ENCODE measurements around the gene RER1.
A peak's percentile ranks its signal among the peaks of the same experiment; 100 is the strongest.
"Not testable (repeated sequence)": the region's sequence is repeated elsewhere in the genome, so short reads cannot be mapped to it uniquely, and the experiment has no call there.

RER1 gene

DNA sequence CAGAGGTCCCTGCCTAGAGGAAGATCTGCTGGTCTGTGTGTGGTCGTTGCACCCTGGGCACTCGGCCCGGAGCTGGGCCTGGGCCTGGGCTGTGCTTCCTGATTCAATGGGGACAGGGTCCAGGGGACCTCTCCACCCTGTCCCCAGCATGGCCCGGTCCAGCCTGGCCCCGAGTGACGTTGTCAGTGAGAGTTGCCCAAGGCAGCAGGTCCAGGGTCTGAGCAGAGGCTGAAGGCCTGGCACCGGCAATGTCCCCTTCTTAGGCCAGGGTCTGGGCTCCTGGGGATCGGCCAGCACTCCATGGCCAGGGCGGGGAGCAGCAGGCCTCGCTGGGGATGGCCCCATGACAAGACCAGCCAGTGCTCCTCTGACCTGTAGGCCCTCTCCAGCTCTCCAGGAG, 36.3 kb downstream of the RER1 start:
- DNase-seq (ENCODE audit: low spot score): no peak

DNA sequence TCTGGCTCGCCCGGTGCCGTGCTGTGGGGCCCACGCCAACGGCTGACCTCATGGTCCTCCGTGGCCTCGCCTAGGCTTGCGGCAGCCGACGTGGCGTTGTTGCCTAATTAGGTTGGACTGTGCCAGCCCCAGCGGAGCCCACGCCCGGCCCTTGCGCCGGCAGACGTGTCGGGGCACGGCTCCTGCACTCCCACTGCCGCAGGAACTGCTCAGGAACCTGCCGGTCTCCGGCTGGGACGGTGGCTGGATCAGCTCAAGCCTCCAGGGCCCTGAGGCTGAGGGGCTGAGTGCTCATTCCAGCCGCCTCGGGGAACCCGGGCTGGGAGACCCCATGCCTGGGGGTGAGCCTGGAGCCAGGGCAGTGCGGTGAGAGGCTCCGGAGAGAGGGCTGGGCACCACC, 36.8 kb downstream of the RER1 start:
- DNase-seq (ENCODE audit: low spot score): no peak

DNA sequence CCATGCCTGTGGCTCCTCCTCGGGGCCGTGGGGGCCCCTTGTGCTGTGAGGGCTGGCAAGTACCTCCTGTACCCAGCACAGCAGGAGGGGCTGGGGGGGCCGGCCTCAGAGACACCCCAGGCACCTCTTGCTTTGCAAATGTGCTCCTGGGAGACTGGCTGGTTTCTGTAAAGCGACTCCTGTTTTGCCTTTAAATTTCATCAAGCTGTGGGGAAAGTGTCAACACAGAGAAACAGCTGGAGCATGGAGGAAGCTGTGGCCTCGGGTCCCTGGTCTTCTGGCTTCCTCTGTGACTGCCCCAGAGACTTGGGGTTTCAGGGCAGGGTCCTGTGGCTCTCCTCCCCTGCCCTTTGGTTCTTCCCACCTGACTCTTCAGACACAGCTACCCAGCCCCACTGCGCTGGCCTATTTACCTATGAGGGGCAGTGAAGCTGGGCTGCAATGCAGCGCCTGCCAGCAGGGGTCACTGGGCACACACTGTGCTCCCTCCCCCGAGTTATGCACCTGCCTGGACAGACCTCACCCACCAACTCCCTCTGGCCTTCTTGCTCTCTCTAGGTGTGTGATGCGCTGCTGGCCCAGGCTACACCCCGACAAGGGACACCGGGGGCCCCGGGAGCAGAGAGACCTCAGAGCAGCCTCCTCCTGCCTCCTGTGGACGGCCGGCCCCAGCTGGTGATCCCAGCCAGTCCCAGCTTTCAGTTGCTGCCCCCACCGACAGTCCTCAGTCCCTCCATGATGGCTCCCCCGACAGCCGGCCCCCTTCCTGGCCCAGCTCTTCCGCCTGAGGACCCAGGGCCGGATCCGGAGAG, 38.3 kb downstream of the RER1 start:
- DNase-seq (ENCODE audit: low spot score): no peak

DNA sequence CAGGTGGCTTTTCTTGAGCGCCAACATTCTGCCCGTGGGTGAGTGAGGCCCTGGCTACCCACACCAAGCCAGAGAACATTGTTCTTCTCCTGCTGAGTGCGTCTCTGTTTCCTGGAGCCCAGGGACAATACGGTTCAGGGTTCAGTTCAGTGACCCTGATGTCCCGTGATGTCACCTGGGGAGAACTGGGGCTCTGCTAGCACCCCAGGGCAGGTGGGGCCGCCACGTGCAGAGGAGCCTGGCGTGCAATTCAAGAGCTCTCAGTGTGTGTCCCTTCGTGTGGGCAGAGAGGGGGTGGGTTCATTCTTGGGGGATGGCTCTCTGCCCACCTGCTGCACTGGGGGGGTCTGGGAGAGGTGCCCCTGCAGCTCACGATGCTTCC, 38.9 kb downstream of the RER1 start:
- DNase-seq (ENCODE audit: low spot score): no peak

DNA sequence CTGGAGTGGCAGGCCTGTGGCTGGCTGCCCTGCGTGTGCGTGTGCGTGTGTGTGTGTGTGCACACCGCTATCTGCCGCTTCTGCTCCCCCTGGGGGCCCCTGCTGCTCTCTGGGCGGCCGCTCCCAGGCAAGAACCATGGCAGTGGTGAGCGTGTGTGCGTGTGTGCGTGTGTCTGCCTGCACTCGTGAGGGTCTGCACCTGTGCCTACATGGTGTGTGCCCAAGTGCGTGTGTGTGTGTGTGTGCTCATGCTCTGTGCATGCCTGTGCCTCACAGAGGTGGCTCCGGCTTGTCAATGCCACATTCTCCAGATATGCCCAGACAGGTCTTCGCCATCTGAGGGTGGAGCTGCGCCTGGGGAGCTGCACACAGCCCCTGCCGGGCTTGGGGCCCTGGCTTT, 39.5 kb downstream of the RER1 start:
- DNase-seq (ENCODE audit: low spot score): no peak

DNA sequence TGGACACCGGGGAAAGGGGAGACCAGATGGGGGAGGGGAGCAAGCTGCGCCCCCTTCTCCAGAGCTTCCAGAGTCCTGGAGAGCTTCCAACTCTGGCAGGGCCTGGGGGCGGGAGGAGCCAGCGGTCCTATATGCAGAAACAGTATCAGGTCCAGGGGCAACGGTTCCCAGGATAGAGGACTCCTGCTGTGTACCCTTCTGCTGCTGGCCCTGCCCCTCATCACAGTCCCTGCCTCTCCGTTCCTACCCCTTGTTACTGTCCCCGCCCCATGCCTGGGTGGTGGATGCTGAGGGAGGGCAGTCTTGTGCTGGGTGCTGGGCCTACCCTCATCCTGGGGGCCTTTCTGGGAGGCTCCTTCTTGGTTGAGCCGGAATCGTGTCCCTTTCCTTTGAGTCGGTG, 39.9 kb downstream of the RER1 start:
- DNase-seq (ENCODE audit: low spot score): no peak

DNA sequence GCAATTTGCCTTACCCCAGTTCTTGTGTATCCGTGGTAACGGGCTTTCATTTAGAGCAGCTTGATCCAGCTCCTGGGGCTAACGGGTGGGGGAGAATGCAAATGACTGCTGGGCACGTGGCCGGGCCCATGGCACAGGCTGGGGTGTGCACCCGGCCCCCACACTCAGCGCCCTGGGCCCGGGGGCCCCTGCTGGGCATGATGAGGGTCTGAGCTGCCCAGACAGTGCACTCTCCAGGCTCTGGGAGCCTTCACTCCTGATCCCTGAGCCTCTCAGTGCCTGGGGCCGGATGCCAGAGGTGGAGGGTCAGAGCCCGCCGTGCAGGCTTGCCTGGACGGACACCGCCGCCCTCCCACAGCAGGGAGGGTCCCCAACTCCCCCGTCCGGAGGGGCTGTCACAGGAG, 40.8 kb downstream of the RER1 start:
- no peak for DNase-seq (ENCODE audit: low spot score)

DNA sequence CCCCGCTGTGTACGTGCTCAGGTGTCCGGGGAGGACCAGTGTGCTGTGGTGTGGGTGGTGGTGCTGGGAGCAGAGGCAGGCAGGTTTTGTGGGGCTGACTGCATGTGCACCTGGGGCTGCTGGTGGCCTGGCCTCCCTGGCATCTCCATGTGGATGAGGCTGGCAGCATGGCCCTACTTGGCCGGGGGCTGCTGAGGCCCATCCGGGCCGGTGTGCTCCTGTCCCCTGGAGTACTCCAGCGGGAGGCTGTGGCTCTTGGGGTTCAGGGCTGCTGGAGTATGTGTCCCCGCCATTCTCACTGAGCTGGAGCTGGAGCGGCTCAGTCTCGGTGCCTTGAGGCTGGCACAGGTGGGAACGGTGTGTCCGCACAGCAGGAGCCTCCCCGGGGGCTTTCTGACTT, 41.6 kb downstream of the RER1 start:
- DNase-seq (ENCODE audit: low spot score): no peak

DNA sequence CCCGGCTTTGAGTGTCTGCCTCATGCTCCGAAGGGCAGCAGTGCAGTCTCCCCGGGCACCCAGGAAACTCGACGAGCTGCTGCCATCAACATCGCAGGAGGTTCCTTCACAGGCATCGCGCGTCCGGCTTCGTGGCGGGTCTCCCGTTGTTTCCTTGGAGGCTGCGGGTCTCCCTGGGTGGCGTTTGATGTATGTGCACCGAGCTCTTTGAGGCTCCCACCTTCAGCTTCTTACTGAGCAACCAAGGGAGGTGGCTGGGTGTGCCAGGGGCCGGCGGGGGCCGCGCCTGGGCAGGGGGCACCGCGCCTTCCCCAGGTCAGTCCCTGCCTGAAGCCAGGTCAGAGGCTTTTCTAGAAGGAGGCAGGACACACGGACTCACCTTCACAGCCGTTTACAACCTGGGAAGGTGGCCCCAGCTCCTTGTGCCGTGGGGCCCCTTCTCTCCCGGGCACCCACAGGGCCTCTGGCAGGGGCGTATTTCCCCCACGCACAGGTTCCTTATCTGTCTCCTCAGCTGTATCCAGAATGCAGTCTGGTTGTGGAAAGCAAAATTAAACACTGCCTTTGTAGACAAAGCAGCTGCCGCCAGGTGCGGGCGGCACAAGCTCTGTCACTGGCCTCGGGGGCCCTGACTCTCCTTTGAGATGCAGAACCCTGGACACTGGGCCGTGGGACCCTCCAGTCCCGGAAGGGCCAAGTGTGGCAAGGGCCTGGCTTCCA, 42.5 kb downstream of the RER1 start:
- no peak for DNase-seq (ENCODE audit: low spot score)

DNA sequence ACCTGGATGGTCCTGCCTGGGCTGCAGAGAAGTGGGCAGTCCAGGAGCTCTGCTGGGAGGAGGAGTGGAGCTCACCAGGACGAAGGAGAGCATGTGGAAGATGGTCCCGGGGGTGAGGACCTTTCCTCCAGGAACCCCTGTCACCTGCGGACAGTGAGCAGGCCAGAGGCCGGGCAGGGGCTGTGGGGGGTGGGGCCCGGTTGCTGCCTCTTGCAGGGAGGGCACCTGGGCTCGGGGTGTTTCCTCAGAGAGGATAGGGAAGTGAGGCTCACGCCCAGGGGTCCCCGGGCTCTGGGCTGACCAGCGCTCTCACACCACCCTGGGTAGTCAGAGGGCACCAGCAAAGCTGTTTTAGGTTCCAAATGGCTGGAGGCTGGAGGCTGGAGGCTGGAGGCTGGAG, 43.5 kb downstream of the RER1 start:
- DNase-seq (ENCODE audit: low spot score): no peak

DNA sequence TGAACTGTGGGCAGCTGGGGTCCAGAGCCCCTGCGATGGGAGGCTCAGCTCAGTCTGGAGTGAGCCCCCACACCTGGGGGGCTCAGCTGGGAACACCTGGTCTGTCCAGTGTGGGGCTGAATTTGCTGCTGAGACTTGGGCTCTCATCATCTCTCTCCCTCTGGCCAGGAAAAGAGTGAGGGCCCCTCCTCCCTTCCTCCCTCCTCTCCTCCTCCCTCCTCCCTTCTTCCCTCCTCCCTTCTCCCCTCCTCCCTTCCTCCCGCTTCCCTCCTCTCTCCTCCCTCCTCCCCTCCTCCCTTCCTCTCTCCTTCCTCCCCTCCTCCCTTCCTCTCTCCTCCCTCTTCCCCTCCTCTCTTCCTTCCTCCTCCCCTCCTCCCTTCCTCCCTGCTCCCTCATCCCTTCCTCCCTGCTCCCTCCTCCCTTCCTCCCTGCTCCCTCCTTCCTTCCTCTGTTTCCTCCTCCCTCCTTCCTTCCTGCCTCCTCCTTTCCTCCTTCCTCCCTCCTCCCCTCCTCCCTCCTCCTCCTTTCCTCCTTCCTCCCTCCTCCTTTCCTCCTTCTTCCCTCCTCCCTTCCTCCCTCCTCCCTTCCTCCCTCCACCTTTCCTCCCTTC, 44.2 kb downstream of the RER1 start:
- no peak for DNase-seq (ENCODE audit: low spot score)

DNA sequence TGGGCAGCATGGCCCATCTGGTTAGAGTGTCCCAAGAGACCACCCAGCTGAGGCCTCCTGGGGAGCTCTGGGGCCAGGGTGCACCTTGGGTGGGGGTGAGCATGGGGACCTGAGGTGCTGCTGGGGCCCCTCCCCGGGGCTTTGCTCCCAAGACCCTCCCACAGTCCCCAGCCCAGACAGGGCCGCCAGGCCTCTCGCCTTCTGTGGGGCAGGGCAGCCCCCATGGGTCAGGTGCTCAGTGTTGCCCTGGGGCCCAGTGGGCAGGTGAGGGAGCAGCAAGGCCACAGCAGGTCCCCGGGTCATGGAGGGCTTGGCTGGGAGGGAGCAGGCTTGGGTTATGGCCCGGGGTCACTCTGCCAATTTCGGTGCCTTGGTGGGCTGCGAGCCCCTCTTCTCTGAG, 45.2 kb downstream of the RER1 start:
- no peak for DNase-seq (ENCODE audit: low spot score)

DNA sequence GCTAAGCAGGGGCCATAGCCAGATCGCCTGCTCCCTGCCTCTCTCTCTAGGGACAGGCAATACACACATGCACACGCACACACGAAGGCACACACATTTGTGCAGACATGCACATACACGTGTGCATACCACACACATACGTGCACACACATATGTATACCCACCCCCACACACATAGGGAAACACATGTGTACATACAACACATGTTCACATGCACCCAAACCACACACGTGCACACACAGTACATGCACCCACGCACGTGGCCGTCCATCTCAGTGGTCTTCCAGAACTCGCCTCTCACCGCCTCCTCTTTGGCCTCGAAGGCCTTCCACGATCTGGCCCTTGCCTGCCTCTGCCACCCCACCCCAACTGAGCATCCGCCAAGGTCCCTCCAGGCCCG, 46.0 kb downstream of the RER1 start:
- no peak for DNase-seq (ENCODE audit: low spot score)

DNA sequence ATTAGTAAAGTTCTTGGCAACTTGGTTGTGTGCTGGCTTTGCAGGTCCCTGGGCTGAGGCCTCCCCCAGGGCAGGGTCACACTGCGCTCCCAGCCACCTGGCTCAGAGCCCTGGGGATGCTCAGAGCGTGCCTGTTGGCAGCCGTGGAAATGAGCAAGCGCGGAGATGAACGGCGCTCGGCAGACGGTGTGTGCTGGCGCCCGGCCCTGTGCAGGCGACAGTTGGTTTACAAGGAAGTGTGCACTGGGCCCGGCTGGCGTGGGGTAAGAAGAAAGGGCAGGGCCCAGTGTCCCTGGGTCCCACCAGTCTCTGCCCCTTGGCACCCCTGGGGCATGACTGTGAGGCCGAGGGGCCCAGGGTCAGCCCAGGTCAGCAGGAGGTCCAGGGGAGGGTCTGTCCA, 46.4 kb downstream of the RER1 start:
- peak; percentile 58 for DNase-seq (ENCODE audit: low spot score)

DNA sequence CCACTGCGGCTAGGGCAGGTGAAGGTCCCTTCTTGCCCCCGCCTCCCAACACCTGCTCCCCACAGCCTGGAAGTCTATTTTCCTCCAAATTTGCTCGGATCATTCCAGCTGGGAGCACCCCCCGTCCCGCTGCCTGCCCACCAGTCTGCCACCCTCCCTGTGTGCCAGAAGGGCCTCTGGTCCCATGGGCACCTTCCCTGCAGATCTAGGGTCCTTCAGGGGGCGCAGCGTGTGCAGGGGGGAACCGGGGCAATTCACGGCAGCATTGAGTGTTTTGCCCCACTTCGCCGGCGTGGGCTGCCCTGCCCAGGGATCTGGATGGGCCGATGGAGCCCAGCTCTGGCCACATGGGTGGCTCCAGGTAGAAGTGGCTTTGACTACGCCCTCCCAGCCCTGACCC, 47.0 kb downstream of the RER1 start:
- no peak for DNase-seq (ENCODE audit: low spot score)

DNA sequence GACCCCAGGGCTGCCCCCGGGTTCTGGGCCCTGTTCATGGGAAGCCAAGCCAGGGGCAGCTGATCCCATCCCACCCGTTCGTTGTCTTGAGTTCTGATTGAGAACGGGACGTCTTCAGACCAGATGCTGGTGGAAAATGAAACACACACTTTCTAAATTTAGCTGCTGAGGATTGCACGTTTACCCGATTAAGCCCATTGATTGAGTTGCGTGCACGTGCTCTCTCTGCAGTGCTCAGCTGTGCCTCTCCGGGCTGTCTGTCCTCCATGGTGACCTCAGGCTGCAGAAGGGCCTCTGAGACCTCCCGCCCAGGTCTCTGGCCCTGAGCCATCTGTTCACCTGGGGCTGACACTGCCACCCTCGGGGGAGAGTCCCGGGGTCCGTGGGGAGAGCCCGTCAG, 47.7 kb downstream of the RER1 start:
- no peak for DNase-seq (ENCODE audit: low spot score)

DNA sequence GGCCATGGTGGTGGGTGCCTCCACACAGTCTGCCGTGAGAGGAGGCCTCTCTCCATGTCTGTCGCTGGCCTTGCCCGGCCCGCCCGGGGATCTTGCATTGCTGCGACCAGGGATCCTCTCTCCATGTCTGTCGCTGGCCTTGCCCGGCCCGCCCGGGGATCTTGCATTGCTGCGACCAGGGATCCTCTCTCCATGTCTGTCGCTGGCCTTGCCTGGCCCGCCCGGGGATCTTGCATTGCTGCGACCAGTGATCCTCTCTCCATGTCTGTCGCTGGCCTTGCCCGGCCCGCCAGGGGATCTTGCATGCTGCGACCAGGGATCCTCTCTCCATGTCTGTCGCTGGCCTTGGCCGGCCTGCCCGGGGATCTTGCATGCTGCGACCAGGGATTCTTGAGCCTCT, 48.7 kb downstream of the RER1 start:
- DNase-seq (ENCODE audit: low spot score): not testable (repeated sequence)

DNA sequence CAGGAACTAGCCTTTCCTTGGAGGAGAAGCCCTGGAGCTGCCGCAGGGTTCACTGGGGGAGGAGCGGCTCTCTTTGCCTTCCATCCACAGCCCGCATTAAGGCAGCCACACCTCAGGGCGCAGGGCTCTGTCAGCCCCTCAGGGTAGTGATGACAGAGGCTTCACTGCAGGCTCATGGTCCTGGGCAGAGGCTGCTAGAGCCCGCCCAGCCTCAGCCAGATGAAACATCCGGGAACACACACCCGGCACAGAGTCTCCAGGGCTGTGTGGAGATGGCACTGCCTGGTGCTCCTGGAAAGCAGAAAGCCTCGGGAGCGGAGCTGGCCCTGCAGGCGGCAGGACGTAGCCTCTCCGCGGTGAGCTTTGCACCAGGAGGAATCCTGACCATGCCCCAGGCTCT, 50.1 kb downstream of the RER1 start:
- DNase-seq (ENCODE audit: low spot score): peak; percentile 48

DNA sequence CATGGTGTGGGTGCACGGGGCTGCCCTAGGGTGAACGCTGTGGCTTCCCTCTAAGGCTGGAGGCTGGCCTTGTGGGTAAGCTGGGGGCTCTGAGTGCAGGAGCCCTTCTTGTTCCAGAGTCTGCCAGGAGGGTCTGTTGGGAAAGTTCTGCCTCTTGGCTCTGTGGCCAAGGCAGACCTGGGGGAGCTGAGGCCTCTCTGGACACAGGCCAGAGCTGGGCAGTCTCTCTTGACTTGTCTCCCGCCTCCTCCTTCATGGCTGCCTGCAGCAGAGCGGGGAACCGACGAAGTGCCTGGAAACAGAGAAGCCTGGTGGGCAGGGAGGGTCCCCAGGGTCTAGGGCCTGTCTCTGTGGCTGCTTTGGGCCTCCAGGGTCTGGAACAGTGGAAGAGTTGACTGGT, 51.0 kb downstream of the RER1 start:
- DNase-seq (ENCODE audit: low spot score): no peak

DNA sequence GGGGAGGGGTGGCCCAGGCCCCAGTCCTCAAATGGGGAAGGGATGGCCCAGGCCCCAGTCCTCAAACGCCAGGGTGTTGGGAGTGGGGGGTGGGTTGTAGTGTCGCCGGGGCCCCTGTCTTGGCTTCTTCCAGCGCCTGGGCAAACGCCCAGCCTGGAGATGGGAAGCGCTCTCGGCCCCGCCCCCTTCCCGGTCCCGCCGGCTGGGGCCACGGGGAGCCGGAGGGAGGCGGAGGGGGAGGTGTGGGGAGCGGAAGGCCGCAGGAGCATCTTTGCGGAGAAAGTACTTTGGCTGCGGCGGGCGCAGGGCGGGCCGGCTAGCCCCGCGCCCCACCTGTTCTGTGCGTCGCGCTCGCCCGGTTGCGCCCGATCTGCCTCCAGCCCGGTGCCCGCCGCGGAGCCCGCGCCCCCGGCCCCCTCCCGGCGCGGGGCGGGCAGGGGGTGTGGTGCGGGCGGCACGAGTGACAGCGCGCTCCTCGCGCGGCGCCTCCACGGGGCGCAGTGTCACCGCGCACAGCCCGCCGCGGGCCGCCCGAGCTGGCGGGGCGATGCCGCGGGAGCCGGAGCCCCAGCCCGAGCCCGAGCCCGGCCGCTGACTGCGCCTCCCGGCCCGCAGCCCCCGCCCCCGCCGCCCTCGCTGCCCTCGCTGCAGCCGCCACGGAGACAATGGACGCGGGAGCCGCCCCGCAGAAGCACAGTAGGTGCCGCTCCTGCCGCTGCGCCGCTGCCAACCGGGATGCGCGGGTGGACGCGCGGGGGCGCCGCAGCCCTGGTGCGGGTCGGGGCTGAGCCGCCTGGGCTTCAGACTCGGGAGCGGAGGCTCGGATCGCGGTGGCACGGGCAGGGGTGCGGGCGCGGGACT, 51.9 kb downstream of the RER1 start:
- DNase-seq (ENCODE audit: low spot score): peak; percentile 75

DNA sequence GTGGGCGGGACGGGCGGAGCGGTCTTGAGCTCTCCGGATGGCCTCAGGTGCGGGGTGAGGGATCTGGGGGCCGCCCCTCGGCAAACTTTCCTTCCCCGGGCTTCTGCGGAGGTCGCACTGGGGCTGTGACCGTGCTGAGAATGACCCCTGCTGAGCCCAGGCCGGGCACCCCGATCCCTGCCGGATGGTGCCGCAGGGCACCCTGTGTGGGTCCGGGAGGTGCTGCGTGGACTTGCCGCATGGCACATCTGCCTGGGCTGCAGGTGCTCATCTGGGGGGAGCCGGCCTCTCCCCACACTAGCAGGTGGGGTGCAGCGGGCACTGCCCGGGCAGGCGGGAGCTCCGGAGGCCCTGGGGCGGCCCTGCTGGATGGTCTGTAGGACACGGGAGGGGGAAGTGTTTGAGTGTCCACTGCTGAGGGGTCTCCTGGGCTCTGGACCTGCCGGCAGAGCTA, 52.5 kb downstream of the RER1 start:
- no peak for DNase-seq (ENCODE audit: low spot score)

DNA sequence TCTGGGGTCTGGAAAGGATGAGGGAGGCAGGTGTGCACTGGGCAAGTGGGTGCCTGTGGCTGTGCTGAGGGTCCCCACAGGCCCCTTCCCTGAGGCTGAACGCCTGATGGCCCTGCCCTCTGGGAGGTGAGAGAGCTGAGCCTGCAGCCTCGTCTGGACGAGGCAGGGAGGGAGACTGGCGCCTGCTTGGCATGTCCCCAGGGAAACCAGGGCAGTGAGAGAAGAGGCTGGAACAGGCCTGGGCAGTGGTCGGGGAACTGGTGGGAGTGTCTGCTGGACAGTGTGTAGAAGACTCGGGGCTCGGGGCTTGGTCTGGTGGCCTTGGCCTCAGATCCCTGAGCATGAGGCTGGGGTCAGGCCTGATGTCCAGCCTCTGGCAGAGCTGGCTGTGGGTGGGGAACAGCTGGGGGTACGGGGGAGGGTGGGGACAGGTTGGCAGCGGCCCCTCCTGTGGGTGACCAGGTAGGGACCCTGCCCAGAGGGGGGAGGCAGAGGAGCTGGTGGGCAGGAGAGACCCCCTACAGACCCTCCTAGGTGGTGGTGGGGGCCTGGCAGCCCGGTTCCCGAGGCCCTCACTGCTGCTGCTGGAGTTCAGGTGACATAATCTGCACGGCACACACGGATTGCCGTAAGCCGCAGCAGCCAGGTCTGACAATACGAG, 53.7 kb downstream of the RER1 start:
- no peak for DNase-seq (ENCODE audit: low spot score)
